Omental fat pad (tissue), 4 donors: Measurements from ENCODE around the gene ASIC4. TPM values are rescaled to one million over a fixed set of nuclear protein-coding genes. Genes with fewer than 3 reads are reported as not detected.

Experiments
- ATAC-seq: fragments of 150-250 bp; one replicate; pipeline ENCODE4 v1.9.1; 2016; ENCODE audit warnings: mild to moderate bottlenecking, moderate library complexity; ENCODE audit not compliant: low FRiP score
- DNase-seq: peaks from one replicate; pipeline ENCODE4 v3.0.0-alpha.2; 2019; ENCODE audit warnings: low spot score
- CTCF ChIP-seq, 3 donors: fragments of 450-650 bp; IDR thresholded peaks; one replicate each; pipeline ENCODE4 v1.5.1; 2016 to 2017; ENCODE audit warnings: antibody characterized with exemption in 3 of 3, mild to moderate bottlenecking in 3 of 3, moderate library complexity in 2 of 3
- total RNA-seq, 4 donors: library from RNA; depleted of rRNA; stranded (reverse); fragments of >200 nt; gene quantifications; one replicate each; pipeline ENCODE4 v1.1.0, GENCODE V29; 2016

Gene ASIC4
- total RNA-seq, 4 donors from 2014 or later = 0.12 to 0.19 TPM; not detected in 2

GRCh38 chr2:219531639-219532377 is 17.5 kb downstream of the ASIC4 start:
- ATAC-seq (no peak), DNase-seq (no peak)
- no peak for TF ChIP-seq CTCF (IDR thresholded peaks at IDR 0.05)

GRCh38 chr2:219532378-219532649 is 18.0 kb downstream of the ASIC4 start:
- ATAC-seq (no peak), DNase-seq (no peak)
- TF ChIP-seq CTCF (IDR thresholded peaks at IDR 0.05) = no peak

DNA sequence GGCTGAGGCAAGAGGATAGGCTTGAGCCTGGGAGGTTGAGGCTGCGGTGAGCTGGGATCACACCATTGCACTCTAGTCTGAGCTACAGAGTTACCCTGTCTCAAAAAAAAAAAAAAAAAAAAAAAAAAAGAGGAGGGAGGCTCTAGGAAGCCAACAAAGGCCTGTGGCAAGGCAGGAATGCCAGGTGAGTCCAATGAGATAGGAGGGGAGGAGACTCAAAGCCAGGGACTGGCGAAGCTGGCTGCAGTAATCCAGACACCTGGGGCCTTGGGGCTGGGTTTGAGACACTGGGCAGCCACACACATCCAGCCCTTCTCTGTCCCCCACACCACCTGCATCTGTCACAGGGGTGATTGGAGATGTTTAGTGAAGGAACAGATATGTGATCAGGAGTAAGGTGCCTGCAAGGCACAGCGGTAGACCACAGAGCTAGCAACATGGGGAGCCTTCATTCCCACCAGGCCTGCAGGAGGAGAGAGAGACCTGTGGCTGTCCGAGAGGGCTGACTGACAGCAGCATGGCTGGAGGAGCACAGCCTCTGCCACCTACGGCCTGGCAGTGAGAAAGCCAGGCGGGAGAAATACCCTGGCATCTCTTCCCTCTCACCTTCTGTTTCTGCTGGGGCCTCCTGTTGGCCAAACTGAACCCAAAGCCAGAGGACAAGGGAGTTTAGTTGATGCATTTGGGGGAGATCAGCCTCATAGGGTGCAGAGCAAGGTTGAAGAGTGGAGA is 19.8 kb downstream of the ASIC4 start:
- DNase-seq = no peak
- ATAC-seq = no peak
- TF ChIP-seq CTCF (IDR thresholded peaks at IDR 0.05) = no peak

DNA sequence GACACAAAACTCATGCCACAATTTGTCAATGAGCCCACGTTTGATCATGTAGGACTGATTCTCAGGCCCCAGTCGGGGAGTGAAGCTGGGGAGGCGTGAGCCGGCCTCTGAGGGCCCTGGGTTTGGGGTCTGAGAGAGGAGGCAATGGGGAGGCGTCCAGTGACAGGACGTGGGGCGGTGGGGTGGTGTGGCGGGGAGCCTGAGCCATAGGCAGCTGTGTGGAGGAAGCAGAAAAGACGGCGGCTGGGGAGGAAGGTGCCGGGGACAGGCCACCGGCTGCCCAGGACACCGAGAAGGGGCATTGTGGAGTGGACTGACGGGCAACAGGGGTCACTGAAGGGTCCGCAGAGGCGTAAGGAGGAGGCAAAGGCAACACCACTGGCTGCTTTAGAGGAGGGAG is 22.1 kb downstream of the ASIC4 start:
- no peak for ATAC-seq
- DNase-seq = no peak
- no peak for TF ChIP-seq CTCF (IDR thresholded peaks at IDR 0.05)

DNA sequence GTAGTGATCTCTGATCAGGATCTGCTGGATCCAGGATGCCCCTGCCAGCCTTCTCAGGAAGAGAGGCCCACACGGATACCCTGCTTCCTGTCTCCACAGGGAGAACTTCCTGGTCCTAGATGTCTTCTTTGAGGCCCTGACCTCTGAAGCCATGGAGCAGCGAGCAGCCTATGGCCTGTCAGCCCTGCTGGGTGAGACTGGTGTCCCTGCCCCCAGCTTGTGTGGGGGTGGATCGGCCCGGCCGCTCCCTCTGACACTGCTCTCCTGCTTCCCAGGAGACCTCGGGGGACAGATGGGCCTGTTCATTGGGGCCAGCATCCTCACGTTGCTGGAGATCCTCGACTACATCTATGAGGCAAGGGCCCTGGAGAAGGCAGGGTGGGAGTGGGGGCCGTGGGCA is 22.7 kb downstream of the ASIC4 start:
- no peak for DNase-seq
- TF ChIP-seq CTCF (IDR thresholded peaks at IDR 0.05) = no peak
- no peak for ATAC-seq

DNA sequence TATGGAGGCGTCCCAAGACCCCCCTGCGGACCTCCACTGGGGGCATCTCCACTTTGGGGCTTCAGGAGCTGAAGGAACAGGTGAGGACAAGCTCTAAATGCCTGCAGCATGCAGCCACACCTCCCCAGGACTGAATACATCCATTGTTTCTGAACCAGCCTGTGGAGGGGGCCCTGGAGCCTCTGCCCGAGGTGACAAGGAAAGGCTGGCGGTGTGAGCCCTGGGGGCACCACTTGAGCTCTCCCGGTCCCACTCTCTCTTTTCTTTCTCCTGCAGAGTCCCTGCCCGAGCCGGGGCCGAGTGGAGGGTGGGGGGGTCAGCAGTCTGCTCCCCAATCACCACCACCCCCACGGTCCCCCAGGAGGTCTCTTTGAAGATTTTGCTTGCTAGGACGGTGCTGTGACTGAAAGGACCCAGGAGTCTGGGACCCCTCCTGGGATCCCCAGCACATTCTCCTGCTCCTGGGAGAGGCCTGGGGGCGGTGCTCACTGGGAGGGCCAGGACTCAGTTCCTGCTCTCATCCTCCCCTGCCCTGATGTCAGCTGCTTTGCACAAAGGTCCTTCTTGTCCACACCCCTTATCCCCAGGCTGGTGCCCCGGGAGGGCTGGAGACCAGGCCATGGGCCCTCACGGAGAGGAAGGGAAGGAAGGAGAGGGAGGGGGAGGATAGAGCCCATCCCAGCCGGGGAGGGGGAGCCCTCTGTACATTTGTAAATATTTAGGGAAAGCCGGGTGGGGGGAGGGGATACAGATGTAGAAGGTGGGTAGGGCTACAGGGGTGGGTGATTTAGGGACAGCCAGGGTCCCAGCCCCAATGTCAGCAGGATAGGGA is 23.6 kb downstream of the ASIC4 start:
- no peak for ATAC-seq
- no peak for DNase-seq
- no peak for TF ChIP-seq CTCF (IDR thresholded peaks at IDR 0.05)
